GM21528 (cell line): Measurements from ENCODE around the gene CCDC88B.

Experiments
- ATAC-seq: cut with Tn5 transposase; IDR thresholded peaks from one replicate; pipeline ENCODE4 v1.9.1; 2021; ENCODE audit warnings: mild to moderate bottlenecking, moderate library complexity; ENCODE audit not compliant: unreplicated experiment, low FRiP score

CCDC88B gene

GRCh38 chr11:64379817-64380709 is 40.1 kb downstream of the CCDC88B start:
- ATAC-seq, result no peak

GRCh38 chr11:64381350-64381749 is 41.3 kb downstream of the CCDC88B start:
- no peak for ATAC-seq

GRCh38 chr11:64382047-64382446 is 42.0 kb downstream of the CCDC88B start:
- no peak for ATAC-seq

- no peak for ATAC-seq
Observed at GRCh38 chr11:64382586-64382985, 42.6 kb downstream of the CCDC88B start.

- ATAC-seq, result no peak
Observed at GRCh38 chr11:64383580-64383979, 43.6 kb downstream of the CCDC88B start.

- ATAC-seq, result no peak
Observed at GRCh38 chr11:64384028-64384737, 44.2 kb downstream of the CCDC88B start.

GRCh38 chr11:64384981-64385944 is 45.3 kb downstream of the CCDC88B start:
- no peak for ATAC-seq

- ATAC-seq, result no peak
Observed at GRCh38 chr11:64385945-64386704, 46.1 kb downstream of the CCDC88B start.

GRCh38 chr11:64387916-64388315 is 47.9 kb downstream of the CCDC88B start:
- no peak for ATAC-seq

GRCh38 chr11:64388894-64389293 is 48.9 kb downstream of the CCDC88B start:
- ATAC-seq, result no peak

GRCh38 chr11:64389851-64390250 is 49.8 kb downstream of the CCDC88B start:
- ATAC-seq, result no peak

- no peak for ATAC-seq
Observed at GRCh38 chr11:64390558-64390957, 50.6 kb downstream of the CCDC88B start.

GRCh38 chr11:64391839-64392238 is 51.8 kb downstream of the CCDC88B start:
- ATAC-seq, result no peak

- no peak for ATAC-seq
Observed at GRCh38 chr11:64395545-64396078, 55.6 kb downstream of the CCDC88B start.

- ATAC-seq, result no peak
Observed at GRCh38 chr11:64396079-64396591, 56.1 kb downstream of the CCDC88B start.

GRCh38 chr11:64400102-64400501 is 60.1 kb downstream of the CCDC88B start:
- ATAC-seq, result no peak

GRCh38 chr11:64400667-64401066 is 60.7 kb downstream of the CCDC88B start:
- ATAC-seq, result no peak

- ATAC-seq, result no peak
Observed at GRCh38 chr11:64401775-64402174, 61.8 kb downstream of the CCDC88B start.

GRCh38 chr11:64403106-64403505 is 63.1 kb downstream of the CCDC88B start:
- ATAC-seq, result no peak
